DOHH2 (cell line): ENCODE measurements around the gene TRAPPC2L.

Experiments used
- H3F3A ChIP-seq: fragments of 200-600 bp; sonication (generic), shearing (Covaris generic); 2 replicates; pipeline ENCODE4 v1.6.0; 2016; ENCODE audit warnings: antibody characterized with exemption, mild to moderate bottlenecking; ENCODE audit not compliant: control insufficient read depth, insufficient read depth
- H3K27ac ChIP-seq: fragments of 200-600 bp; sonication (generic); 2 replicates; pipeline ENCODE4 v1.5.1; 2014; ENCODE audit warnings: low read depth, mild to moderate bottlenecking, low read length, moderate library complexity
- H3K27me3 ChIP-seq: fragments of 200-600 bp; sonication (generic); 2 replicates; pipeline ENCODE4 v1.6.1; 2014; ENCODE audit warnings: mild to moderate bottlenecking, low read length, mixed read lengths; ENCODE audit not compliant: control insufficient read depth
- H3K36me3 ChIP-seq: fragments of 200-600 bp; sonication (generic); 2 replicates; pipeline ENCODE4 v1.6.1; 2014; ENCODE audit warnings: mild to moderate bottlenecking, low read length, moderate library complexity, mixed read lengths; ENCODE audit not compliant: control insufficient read depth
- H3K4me1 ChIP-seq: fragments of 200-600 bp; sonication (generic); 2 replicates; pipeline ENCODE4 v1.6.1; 2014; ENCODE audit warnings: mild to moderate bottlenecking, low read length, mixed read lengths; ENCODE audit not compliant: control insufficient read depth
- H3K4me2 ChIP-seq: fragments of 200-600 bp; sonication (generic); 2 replicates; pipeline ENCODE4 v1.6.0; 2014; ENCODE audit warnings: mild to moderate bottlenecking, low read length, moderate library complexity
- H3K4me3 ChIP-seq: fragments of 200-600 bp; sonication (generic); 2 replicates; pipeline ENCODE4 v1.5.1; 2014; ENCODE audit warnings: mild to moderate bottlenecking, low read length, mixed read lengths
- H3K79me2 ChIP-seq: fragments of 200-600 bp; sonication (generic); 2 replicates; pipeline ENCODE4 v1.6.1; 2014; ENCODE audit warnings: mild to moderate bottlenecking, low read length, mixed read lengths; ENCODE audit not compliant: control insufficient read depth
- H3K9me2 ChIP-seq: fragments of 200-600 bp; sonication (generic); replicated peaks from 2 replicates; pipeline ENCODE4 v1.6.1; 2014; ENCODE audit warnings: mild to moderate bottlenecking, low read length, mixed read lengths; ENCODE audit not compliant: control insufficient read depth
- H3K9me3 ChIP-seq: fragments of 200-600 bp; sonication (generic); 2 replicates; pipeline ENCODE4 v1.6.1; 2014; ENCODE audit warnings: antibody characterized with exemption, low read length, mixed read lengths; ENCODE audit not compliant: control insufficient read depth, insufficient read depth
- H4K20me1 ChIP-seq: fragments of 200-600 bp; sonication (generic); 2 replicates; pipeline ENCODE4 v1.6.0; 2014; ENCODE audit warnings: low read depth, mild to moderate bottlenecking, antibody characterized with exemption, low read length, moderate library complexity; ENCODE audit not compliant: control insufficient read depth, insufficient read depth
- EZH2phosphoT487 ChIP-seq: fragments of 200-600 bp; sonication (generic); IDR thresholded peaks from 2 replicates; pipeline ENCODE4 v1.6.1; 2017; ENCODE audit warnings: borderline replicate concordance, mild to moderate bottlenecking, antibody characterized with exemption, low read length, moderate library complexity, mixed read lengths
- TF ChIP-seq, protein P1 (sequence below): fragments of 200-600 bp; sonication (generic); IDR thresholded peaks from one replicate; pipeline ENCODE4 v1.5.1; 2014; ENCODE audit warnings: antibody characterized with exemption, mild to moderate bottlenecking, low read depth, low read length; ENCODE audit not compliant: poor library complexity, severe bottlenecking

Gene TRAPPC2L

DNA sequence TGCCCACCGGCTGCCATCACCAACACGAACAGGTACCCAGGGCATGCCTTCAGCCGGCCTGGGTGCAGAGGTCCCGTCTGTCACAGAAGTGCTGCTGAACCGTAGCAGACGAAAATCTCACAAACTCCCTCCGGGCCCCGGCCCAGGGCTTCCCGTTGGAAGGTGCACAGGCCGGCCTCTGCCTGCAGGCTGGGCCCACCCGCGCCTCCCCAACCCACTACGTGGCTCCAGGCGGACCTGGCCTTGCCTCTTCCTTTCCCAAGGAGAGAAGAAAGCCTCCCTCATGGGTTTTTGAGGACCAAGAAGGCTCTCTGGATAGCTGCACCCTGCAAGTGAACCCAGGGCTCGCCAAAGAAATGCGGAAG lies 55.0 kb downstream of the TRAPPC2L start:
- TF ChIP-seq, protein P1, sequence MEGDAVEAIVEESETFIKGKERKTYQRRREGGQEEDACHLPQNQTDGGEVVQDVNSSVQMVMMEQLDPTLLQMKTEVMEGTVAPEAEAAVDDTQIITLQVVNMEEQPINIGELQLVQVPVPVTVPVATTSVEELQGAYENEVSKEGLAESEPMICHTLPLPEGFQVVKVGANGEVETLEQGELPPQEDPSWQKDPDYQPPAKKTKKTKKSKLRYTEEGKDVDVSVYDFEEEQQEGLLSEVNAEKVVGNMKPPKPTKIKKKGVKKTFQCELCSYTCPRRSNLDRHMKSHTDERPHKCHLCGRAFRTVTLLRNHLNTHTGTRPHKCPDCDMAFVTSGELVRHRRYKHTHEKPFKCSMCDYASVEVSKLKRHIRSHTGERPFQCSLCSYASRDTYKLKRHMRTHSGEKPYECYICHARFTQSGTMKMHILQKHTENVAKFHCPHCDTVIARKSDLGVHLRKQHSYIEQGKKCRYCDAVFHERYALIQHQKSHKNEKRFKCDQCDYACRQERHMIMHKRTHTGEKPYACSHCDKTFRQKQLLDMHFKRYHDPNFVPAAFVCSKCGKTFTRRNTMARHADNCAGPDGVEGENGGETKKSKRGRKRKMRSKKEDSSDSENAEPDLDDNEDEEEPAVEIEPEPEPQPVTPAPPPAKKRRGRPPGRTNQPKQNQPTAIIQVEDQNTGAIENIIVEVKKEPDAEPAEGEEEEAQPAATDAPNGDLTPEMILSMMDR = no peak
- no peak for TF ChIP-seq EZH2phosphoT487
- H3K36me3 ChIP-seq = peaks cover 26% of the 10 kb centered on the region
- no peaks in the 10 kb centered on the region for H3K27me3 ChIP-seq
- no peaks in the 10 kb centered on the region for H3K9me2 ChIP-seq
- H3K9me3 ChIP-seq = peaks cover 5% of the 10 kb centered on the region; the same call in 1 of the 2 replicates
- peaks cover 29% of the 10 kb centered on the region for H4K20me1 ChIP-seq
- no peak overlapping the region for H3K4me2 ChIP-seq
- H3K4me3 ChIP-seq = no peak overlapping the region
- H3K79me2 ChIP-seq = peaks cover 82% of the 10 kb centered on the region
- H3K4me1 ChIP-seq = 0 out of 2 replicates have a peak, but pooled peaks cover 4% of the 10 kb centered on the region
- H3K27ac ChIP-seq = no peak overlapping the region
- H3F3A ChIP-seq = no peaks in the 10 kb centered on the region
